WERI-Rb-1 (cell line): ENCODE results near the gene ENPP6.

Experiments
- DNase-seq: peaks from one replicate; pipeline ENCODE4 v3.0.0-alpha.2; 2020
- H3K27ac ChIP-seq: fragments of 250-450 bp; sonication (Bioruptor Pico); 2 replicates; pipeline ENCODE4 v1.5.1; 2020; ENCODE audit warnings: mild to moderate bottlenecking, moderate library complexity
- H3K27me3 ChIP-seq: fragments of 250-450 bp; sonication (Bioruptor Pico); 2 replicates; pipeline ENCODE4 v1.5.1; 2021; ENCODE audit warnings: mild to moderate bottlenecking, low read depth, moderate library complexity; ENCODE audit not compliant: insufficient read depth, severe bottlenecking
- H3K36me3 ChIP-seq: fragments of 250-450 bp; sonication (Bioruptor Pico); 2 replicates; pipeline ENCODE4 v1.5.1; 2020; ENCODE audit warnings: mild to moderate bottlenecking, moderate library complexity
- H3K4me3 ChIP-seq: 2 replicates; pipeline ENCODE4 v1.5.1; 2011; ENCODE audit warnings: low read depth, mild to moderate bottlenecking, control low read depth, low read length
- H3K9me3 ChIP-seq: fragments of 250-450 bp; sonication (Bioruptor Pico); 2 replicates; pipeline ENCODE4 v1.5.1; 2021; ENCODE audit warnings: mild to moderate bottlenecking, moderate library complexity; ENCODE audit not compliant: severe bottlenecking
- CTCF ChIP-seq: IDR thresholded peaks from 2 replicates; pipeline ENCODE4 v1.5.1; 2011; ENCODE audit warnings: low read depth, mild to moderate bottlenecking, control low read depth, inconsistent platforms, low read length

The ENPP6 gene

DNA sequence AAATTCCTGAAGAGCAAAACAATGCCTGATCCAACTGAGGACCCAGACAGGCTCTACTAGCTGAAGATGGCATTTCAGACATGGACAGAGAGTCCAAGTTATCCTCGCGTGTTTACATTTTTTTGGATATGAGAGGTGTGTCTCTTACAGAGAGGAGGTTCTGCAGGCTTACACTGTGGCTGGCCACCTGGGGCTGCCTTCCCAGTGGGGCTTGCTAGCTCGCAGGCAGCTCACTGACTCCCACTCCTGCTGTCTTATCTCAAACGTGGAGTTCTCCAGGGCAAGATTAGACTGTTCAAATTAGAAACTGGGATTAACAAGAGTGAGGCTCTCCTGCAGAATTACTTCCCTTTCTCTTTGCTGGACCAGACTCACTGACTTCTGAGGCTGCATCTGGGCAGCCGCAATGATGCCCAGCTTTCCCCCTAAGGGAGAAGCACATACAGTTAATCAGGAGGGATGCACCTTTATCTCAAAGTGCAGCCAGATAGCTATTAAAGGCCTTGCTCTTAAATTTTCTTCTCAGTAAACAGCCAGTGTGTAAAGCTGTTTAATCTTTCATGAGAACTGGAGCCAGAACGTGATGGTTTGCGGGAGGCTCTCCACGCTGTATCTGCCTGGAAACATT, 123.0 kb downstream of the ENPP6 start:
- Histone ChIP-seq H3K27ac (no peak overlapping the region), H3K27me3 (no peaks in the 10 kb centered on the region), H3K4me3 (no peak overlapping the region), H3K36me3 (no peaks in the 10 kb centered on the region), H3K9me3 (no peaks in the 10 kb centered on the region)
- TF ChIP-seq CTCF, result no peak
- DNase-seq, result peak; percentile 48

GRCh38 chr4:184091986-184092385, 125.7 kb downstream of the ENPP6 start:
- H3K36me3 ChIP-seq, result no peaks in the 10 kb centered on the region
- DNase-seq, result no peak
- no peak overlapping the region for H3K27ac ChIP-seq
- no peak overlapping the region for H3K4me3 ChIP-seq
- TF ChIP-seq CTCF, result no peak
- H3K9me3 ChIP-seq, result no peaks in the 10 kb centered on the region
- H3K27me3 ChIP-seq, result no peaks in the 10 kb centered on the region

- Histone ChIP-seq H3K36me3 (no peaks in the 10 kb centered on the region), H3K9me3 (no peaks in the 10 kb centered on the region), H3K4me3 (no peak overlapping the region), H3K27ac (no peak overlapping the region), H3K27me3 (no peaks in the 10 kb centered on the region)
- no peak for DNase-seq
- no peak for TF ChIP-seq CTCF
Observed at GRCh38 chr4:184090571-184090970, 127.1 kb downstream of the ENPP6 start.

DNA sequence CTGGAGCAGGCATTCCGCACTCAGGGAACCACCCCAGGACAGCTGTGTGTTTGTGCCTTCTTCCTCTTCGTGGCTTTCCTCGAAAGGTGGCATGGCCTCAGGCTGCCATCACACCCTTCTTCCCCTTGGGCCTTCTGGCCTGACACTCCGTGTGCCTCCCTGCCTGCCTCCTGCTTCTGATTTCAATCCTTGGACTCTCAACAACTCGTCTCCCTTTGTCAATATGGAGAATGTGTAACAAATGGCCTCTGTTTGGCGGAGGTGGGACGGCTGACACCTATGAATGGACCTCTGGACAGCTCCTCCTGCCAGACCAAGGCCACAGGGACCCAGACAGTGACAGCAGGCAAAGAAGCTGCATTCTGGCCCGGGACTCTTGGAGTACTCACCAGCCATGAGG, 137.0 kb downstream of the ENPP6 start:
- no peak for DNase-seq
- no peak for TF ChIP-seq CTCF

DNA sequence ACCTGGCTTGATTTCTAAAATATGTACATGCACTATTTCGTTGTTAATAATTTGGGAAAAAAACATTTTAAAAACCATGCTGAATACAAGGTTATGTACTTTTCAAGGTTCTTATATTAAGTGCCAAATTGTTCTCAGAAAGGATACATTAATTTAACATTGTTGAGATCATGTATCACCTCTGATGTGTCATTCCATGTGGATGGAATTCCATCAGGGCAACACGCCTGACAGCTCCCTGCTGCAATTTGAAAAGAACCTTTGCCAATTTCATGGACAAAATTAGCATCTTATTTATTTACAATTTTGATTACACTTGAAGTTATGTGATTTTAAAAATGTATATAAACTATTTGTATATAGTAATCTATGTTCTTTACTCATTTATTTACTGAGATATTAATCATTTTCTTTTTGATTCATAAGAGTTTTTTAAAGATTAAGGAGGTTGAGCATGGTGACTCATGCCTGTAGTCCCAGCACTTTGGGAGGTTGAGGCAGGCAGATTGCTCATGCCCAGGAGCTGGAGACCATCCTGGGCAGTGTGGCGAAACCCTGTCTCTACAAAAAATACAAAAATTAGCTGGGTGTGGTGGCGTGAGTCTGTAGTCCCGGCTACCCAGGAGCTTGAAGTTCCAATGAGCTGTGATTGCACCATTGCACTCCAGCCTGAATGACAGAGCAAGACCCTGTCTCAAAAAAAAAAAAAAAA, 142.8 kb downstream of the ENPP6 start:
- DNase-seq, result no peak

More for the DNA sequence above, 137.0 kb downstream of the ENPP6 start:
- Histone ChIP-seq H3K27me3 (no peaks in the 10 kb centered on the region), H3K27ac (no peak overlapping the region), H3K4me3 (no peak overlapping the region), H3K36me3 (no peaks in the 10 kb centered on the region), H3K9me3 (no peaks in the 10 kb centered on the region)

More for the DNA sequence above, 142.8 kb downstream of the ENPP6 start:
- H3K9me3 ChIP-seq, result no peaks in the 10 kb centered on the region
- no peaks in the 10 kb centered on the region for H3K36me3 ChIP-seq
- H3K27ac ChIP-seq, result no peak overlapping the region
- H3K4me3 ChIP-seq, result no peak overlapping the region
- H3K27me3 ChIP-seq, result no peaks in the 10 kb centered on the region
- TF ChIP-seq CTCF, result no peak
